OCI-LY3 (cell line): Measurements from ENCODE around the gene ABCB4.

Source experiments
- CTCF ChIP-seq: fragments of 200-600, 300-600 bp; sonication (generic); IDR thresholded peaks from 2 replicates; pipeline ENCODE4 v1.5.1; 2014; ENCODE audit warnings: antibody characterized with exemption, low read length, low read depth
- EZH2phosphoT487 ChIP-seq: fragments of 200-600 bp; shearing (Covaris generic); IDR thresholded peaks from 2 replicates; pipeline ENCODE4 v1.6.1; 2018; ENCODE audit warnings: antibody characterized with exemption, mixed run types, low read depth

DNA sequence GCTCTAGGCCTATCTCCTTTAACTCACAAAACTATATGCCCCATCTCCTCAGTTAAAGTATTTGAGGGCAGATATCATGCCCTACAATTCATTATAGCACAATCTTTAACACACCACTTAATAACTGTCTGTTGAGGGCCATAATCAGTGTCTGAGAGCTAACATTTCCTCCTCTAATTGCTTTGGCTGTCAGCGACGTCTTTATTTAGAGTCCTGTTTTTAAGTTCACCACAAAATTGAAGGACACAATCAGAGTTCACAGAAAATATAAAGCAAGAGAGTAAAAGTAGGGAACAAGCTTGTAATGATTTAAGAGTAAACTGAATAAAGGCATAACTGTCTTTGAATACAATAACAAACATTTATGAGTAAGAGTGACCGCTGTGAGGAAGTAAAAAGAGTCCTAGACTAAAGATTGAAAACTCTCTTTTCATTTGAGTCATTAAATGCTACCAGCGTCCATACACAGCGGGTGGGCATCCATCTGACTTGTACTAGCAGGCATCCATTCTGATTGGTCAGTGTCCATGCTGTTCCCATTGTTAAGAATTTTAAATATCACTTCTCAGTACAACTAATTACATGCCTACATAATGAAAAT lies 38.4 kb upstream of the ABCB4 start:
- no peak for TF ChIP-seq CTCF
- TF ChIP-seq EZH2phosphoT487, result no peak
